H1 (cell line): ENCODE results near the gene MGST3. TPM values are rescaled to one million over a fixed set of nuclear protein-coding genes. Genes with fewer than 3 reads are reported as not detected.

Source experiments
- ASH2L ChIP-seq: fragments of 200-600, 300-600 bp; sonication (generic); IDR thresholded peaks from one replicate; pipeline ENCODE4 v1.7.1; 2017; ENCODE audit warnings: low read length
- TBP ChIP-seq: IDR thresholded peaks from 2 replicates; pipeline ENCODE4 v1.6.1; 2011; ENCODE audit warnings: low read depth, low read length, improper control_type of control experiment
- polyA plus RNA-seq, 7 experiments: library from polyadenylated mRNA; depleted of rRNA in 3 of 7; stranded (reverse) in 5 of 7; unstranded in 2 of 7; fragments of >200 nt in 5 of 7; fragments of 200-250 nt in 2 of 7; gene quantifications; 1 replicate in 5 of 7; 2 replicates in 1 of 7; 4 replicates in 1 of 7; pipeline versions ENCODE4 v1.2.1 to v1.2.3, GENCODE V29; 2011 to 2013; ENCODE audit warnings: missing spikeins in 2 of 7, mixed read lengths in 2 of 7
- total RNA-seq: library from RNA; stranded (reverse); fragmentation: NEBNext Ultra II Directional; extraction: Animal tissue kit (Norgen Biotek cat#: 25700); gene quantifications from 2 replicates; pipeline ENCODE4 v1.2.1, GENCODE V29; 2021
- TF ChIP-seq, protein P1 (sequence below): fragments of 300-600 bp; sonication (generic); IDR thresholded peaks from 2 replicates; pipeline ENCODE4 v1.7.1; 2012; ENCODE audit warnings: low read length, moderate library complexity, mild to moderate bottlenecking, inconsistent platforms; ENCODE audit not compliant: insufficient replicate concordance
- TF ChIP-seq, protein P2 (sequence below): IDR thresholded peaks from 2 replicates; pipeline ENCODE4 v1.6.1; 2012; ENCODE audit warnings: inconsistent platforms

Gene MGST3
- total and polyA plus RNA-seq, 2 of the 8 experiments (the other 6 are each of a cell fraction or from before 2014, with no cell fraction given) = 124 to 257 TPM

DNA sequence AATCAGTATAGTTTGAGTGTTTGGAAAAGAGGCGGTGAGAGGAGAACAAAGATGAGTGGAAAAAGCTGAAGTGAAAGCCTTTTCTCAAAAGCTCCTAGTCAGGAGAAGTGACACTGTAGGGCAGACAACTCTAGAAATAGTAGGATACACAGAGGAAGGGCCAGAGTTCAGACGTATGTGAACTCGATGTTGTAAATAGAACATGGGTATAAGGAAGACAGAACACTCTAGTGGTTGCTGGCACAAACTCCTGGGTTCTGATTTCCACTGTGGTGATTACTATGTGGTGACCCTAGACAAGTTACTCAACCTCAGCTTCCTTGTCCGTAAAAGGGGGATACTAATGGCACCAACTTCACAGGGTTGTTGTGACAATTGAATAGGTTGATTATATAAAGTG is 30.2 kb upstream of the MGST3 start (continued):
- TF ChIP-seq, protein P1, sequence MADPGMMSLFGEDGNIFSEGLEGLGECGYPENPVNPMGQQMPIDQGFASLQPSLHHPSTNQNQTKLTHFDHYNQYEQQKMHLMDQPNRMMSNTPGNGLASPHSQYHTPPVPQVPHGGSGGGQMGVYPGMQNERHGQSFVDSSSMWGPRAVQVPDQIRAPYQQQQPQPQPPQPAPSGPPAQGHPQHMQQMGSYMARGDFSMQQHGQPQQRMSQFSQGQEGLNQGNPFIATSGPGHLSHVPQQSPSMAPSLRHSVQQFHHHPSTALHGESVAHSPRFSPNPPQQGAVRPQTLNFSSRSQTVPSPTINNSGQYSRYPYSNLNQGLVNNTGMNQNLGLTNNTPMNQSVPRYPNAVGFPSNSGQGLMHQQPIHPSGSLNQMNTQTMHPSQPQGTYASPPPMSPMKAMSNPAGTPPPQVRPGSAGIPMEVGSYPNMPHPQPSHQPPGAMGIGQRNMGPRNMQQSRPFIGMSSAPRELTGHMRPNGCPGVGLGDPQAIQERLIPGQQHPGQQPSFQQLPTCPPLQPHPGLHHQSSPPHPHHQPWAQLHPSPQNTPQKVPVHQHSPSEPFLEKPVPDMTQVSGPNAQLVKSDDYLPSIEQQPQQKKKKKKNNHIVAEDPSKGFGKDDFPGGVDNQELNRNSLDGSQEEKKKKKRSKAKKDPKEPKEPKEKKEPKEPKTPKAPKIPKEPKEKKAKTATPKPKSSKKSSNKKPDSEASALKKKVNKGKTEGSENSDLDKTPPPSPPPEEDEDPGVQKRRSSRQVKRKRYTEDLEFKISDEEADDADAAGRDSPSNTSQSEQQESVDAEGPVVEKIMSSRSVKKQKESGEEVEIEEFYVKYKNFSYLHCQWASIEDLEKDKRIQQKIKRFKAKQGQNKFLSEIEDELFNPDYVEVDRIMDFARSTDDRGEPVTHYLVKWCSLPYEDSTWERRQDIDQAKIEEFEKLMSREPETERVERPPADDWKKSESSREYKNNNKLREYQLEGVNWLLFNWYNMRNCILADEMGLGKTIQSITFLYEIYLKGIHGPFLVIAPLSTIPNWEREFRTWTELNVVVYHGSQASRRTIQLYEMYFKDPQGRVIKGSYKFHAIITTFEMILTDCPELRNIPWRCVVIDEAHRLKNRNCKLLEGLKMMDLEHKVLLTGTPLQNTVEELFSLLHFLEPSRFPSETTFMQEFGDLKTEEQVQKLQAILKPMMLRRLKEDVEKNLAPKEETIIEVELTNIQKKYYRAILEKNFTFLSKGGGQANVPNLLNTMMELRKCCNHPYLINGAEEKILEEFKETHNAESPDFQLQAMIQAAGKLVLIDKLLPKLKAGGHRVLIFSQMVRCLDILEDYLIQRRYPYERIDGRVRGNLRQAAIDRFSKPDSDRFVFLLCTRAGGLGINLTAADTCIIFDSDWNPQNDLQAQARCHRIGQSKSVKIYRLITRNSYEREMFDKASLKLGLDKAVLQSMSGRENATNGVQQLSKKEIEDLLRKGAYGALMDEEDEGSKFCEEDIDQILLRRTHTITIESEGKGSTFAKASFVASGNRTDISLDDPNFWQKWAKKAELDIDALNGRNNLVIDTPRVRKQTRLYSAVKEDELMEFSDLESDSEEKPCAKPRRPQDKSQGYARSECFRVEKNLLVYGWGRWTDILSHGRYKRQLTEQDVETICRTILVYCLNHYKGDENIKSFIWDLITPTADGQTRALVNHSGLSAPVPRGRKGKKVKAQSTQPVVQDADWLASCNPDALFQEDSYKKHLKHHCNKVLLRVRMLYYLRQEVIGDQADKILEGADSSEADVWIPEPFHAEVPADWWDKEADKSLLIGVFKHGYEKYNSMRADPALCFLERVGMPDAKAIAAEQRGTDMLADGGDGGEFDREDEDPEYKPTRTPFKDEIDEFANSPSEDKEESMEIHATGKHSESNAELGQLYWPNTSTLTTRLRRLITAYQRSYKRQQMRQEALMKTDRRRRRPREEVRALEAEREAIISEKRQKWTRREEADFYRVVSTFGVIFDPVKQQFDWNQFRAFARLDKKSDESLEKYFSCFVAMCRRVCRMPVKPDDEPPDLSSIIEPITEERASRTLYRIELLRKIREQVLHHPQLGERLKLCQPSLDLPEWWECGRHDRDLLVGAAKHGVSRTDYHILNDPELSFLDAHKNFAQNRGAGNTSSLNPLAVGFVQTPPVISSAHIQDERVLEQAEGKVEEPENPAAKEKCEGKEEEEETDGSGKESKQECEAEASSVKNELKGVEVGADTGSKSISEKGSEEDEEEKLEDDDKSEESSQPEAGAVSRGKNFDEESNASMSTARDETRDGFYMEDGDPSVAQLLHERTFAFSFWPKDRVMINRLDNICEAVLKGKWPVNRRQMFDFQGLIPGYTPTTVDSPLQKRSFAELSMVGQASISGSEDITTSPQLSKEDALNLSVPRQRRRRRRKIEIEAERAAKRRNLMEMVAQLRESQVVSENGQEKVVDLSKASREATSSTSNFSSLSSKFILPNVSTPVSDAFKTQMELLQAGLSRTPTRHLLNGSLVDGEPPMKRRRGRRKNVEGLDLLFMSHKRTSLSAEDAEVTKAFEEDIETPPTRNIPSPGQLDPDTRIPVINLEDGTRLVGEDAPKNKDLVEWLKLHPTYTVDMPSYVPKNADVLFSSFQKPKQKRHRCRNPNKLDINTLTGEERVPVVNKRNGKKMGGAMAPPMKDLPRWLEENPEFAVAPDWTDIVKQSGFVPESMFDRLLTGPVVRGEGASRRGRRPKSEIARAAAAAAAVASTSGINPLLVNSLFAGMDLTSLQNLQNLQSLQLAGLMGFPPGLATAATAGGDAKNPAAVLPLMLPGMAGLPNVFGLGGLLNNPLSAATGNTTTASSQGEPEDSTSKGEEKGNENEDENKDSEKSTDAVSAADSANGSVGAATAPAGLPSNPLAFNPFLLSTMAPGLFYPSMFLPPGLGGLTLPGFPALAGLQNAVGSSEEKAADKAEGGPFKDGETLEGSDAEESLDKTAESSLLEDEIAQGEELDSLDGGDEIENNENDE = no peak
- TF ChIP-seq, protein P2, sequence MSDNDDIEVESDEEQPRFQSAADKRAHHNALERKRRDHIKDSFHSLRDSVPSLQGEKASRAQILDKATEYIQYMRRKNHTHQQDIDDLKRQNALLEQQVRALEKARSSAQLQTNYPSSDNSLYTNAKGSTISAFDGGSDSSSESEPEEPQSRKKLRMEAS = no peak
- TF ChIP-seq TBP = no peak
- TF ChIP-seq ASH2L = no peak
